ENCODE results near the gene ENPP7.

The ENPP7 gene

GRCh38 chr17:79730437-79730768 lies 340 bp upstream of the ENPP7 start:
- in situ Hi-C loops (cut with MboI; ENCODE audit: low sequenced_read_pairs), result no loop called here

GRCh38 chr17:79732254-79732653 lies 1.5 kb downstream of the ENPP7 start:
- in situ Hi-C loops (cut with MboI; ENCODE audit: low sequenced_read_pairs), result no loop called here

- in situ Hi-C loops (cut with MboI; ENCODE audit: low sequenced_read_pairs), result no loop called here
Observed at GRCh38 chr17:79732804-79733691, 2.3 kb downstream of the ENPP7 start.

GRCh38 chr17:79733692-79734070 lies 2.9 kb downstream of the ENPP7 start:
- in situ Hi-C loops (cut with MboI; ENCODE audit: low sequenced_read_pairs), result no loop called here

GRCh38 chr17:79735096-79735495 lies 4.4 kb downstream of the ENPP7 start:
- in situ Hi-C loops (cut with MboI; ENCODE audit: low sequenced_read_pairs), result no loop called here

GRCh38 chr17:79737046-79737921 lies 6.5 kb downstream of the ENPP7 start:
- in situ Hi-C loops (cut with MboI; ENCODE audit: low sequenced_read_pairs), result no loop called here

GRCh38 chr17:79737922-79738578 lies 7.3 kb downstream of the ENPP7 start:
- in situ Hi-C loops (cut with MboI; ENCODE audit: low sequenced_read_pairs), result no loop called here

- in situ Hi-C loops (cut with MboI; ENCODE audit: low sequenced_read_pairs), result no loop called here
Observed at GRCh38 chr17:79738643-79739042, 7.9 kb downstream of the ENPP7 start.

GRCh38 chr17:79739148-79740062 lies 8.7 kb downstream of the ENPP7 start:
- in situ Hi-C loops (cut with MboI; ENCODE audit: low sequenced_read_pairs), result no loop called here

- in situ Hi-C loops (cut with MboI; ENCODE audit: low sequenced_read_pairs), result no loop called here
Observed at GRCh38 chr17:79740413-79740812, 9.7 kb downstream of the ENPP7 start.

- in situ Hi-C loops (cut with MboI; ENCODE audit: low sequenced_read_pairs), result no loop called here
Observed at GRCh38 chr17:79741401-79741750, 10.6 kb downstream of the ENPP7 start.

- in situ Hi-C loops (cut with MboI; ENCODE audit: low sequenced_read_pairs), result no loop called here
Observed at GRCh38 chr17:79741751-79742588, 11.2 kb downstream of the ENPP7 start.

GRCh38 chr17:79742589-79742918 lies 11.8 kb downstream of the ENPP7 start:
- in situ Hi-C loops (cut with MboI; ENCODE audit: low sequenced_read_pairs), result no loop called here

GRCh38 chr17:79742951-79743476 lies 12.3 kb downstream of the ENPP7 start:
- in situ Hi-C loops (cut with MboI; ENCODE audit: low sequenced_read_pairs), result no loop called here

GRCh38 chr17:79743614-79744013 lies 12.9 kb downstream of the ENPP7 start:
- in situ Hi-C loops (cut with MboI; ENCODE audit: low sequenced_read_pairs), result no loop called here

GRCh38 chr17:79745641-79746105 lies 14.9 kb downstream of the ENPP7 start:
- in situ Hi-C loops (cut with MboI; ENCODE audit: low sequenced_read_pairs), result no loop called here

- in situ Hi-C loops (cut with MboI; ENCODE audit: low sequenced_read_pairs), result no loop called here
Observed at GRCh38 chr17:79746889-79747507, 16.3 kb downstream of the ENPP7 start.

GRCh38 chr17:79747508-79748294 lies 17.0 kb downstream of the ENPP7 start:
- in situ Hi-C loops (cut with MboI; ENCODE audit: low sequenced_read_pairs), result no loop called here
